ENCODE measurements around the gene BPIFA3. TPM values are rescaled to one million over a fixed set of nuclear protein-coding genes. Genes with fewer than 3 reads are reported as not detected.

Gene BPIFA3
- total RNA-seq, 1 donor from 2014 or later = not detected

- Histone ChIP-seq H3K27me3 (ENCODE audit: low read depth) (no peaks in the 10 kb centered on the region), H3K36me3 (no peaks in the 10 kb centered on the region), H3K4me3 (no peak overlapping the region), H3K4me1 (no peaks in the 10 kb centered on the region), H3K27ac (no peak overlapping the region), H3K9me3 (no peaks in the 10 kb centered on the region)
- intact Hi-C loops (cut with DNase I) = no loop called here
- DNase-seq = no peak
- TF ChIP-seq CTCF (IDR thresholded peaks at IDR 0.05) = no peak
- no peak for ATAC-seq
Measured at GRCh38 chr20:33237989-33238388, 20.8 kb downstream of the BPIFA3 start.

GRCh38 chr20:33239418-33239817, 22.3 kb downstream of the BPIFA3 start:
- no peaks in the 10 kb centered on the region for H3K4me1 ChIP-seq
- no peaks in the 10 kb centered on the region for H3K27me3 ChIP-seq (ENCODE audit: low read depth)
- H3K36me3 ChIP-seq = no peaks in the 10 kb centered on the region
- TF ChIP-seq CTCF (IDR thresholded peaks at IDR 0.05) = no peak
- H3K27ac ChIP-seq = no peak overlapping the region
- no peak for DNase-seq
- no peak overlapping the region for H3K4me3 ChIP-seq
- intact Hi-C loops (cut with DNase I) = no loop called here
- no peaks in the 10 kb centered on the region for H3K9me3 ChIP-seq
- peak in 1 of 2 donors; percentile 26 for ATAC-seq

- intact Hi-C loops (cut with DNase I) = no loop called here
- Histone ChIP-seq H3K4me3 (no peak overlapping the region), H3K9me3 (no peaks in the 10 kb centered on the region), H3K4me1 (no peaks in the 10 kb centered on the region), H3K27ac (no peak overlapping the region), H3K27me3 (ENCODE audit: low read depth) (no peaks in the 10 kb centered on the region), H3K36me3 (no peaks in the 10 kb centered on the region)
- no peak for TF ChIP-seq CTCF (IDR thresholded peaks at IDR 0.05)
- ATAC-seq (peak in 1 of 2 donors; percentile 48), DNase-seq (no peak)
Measured at GRCh38 chr20:33239979-33240736, 23.0 kb downstream of the BPIFA3 start.

GRCh38 chr20:33240923-33241322, 23.8 kb downstream of the BPIFA3 start:
- Histone ChIP-seq H3K4me1 (no peaks in the 10 kb centered on the region), H3K36me3 (no peaks in the 10 kb centered on the region), H3K27ac (no peak overlapping the region), H3K9me3 (no peaks in the 10 kb centered on the region), H3K27me3 (ENCODE audit: low read depth) (no peaks in the 10 kb centered on the region), H3K4me3 (no peak overlapping the region)
- no peak for ATAC-seq
- intact Hi-C loops (cut with DNase I) = no loop called here
- TF ChIP-seq CTCF (IDR thresholded peaks at IDR 0.05) = no peak
- no peak for DNase-seq

- Histone ChIP-seq H3K36me3 (no peaks in the 10 kb centered on the region), H3K27ac (no peak overlapping the region), H3K4me3 (no peak overlapping the region), H3K4me1 (no peaks in the 10 kb centered on the region), H3K9me3 (no peaks in the 10 kb centered on the region), H3K27me3 (ENCODE audit: low read depth) (no peaks in the 10 kb centered on the region)
- ATAC-seq = no peak
- no peak for TF ChIP-seq CTCF (IDR thresholded peaks at IDR 0.05)
- intact Hi-C loops (cut with DNase I) = no loop called here
- no peak for DNase-seq
Measured at GRCh38 chr20:33242319-33243100, 25.4 kb downstream of the BPIFA3 start.
